ENCODE measurements around the gene PTPRU.

- TF ChIP-seq CTCF (conservative IDR thresholded peaks at IDR 0.05; ENCODE audit: low read length) (no peak), EZH2phosphoT487 (IDR thresholded peaks at IDR 0.05; ENCODE audit: borderline replicate concordance) (no peak)
Measured at GRCh38 chr1:29280409-29281131, 44.2 kb downstream of the PTPRU start.

Measured in Loucy (cell line).